ENCODE results near the gene ISOC2.

ISOC2 gene

GRCh38 chr19:55490478-55491432 is 29.3 kb upstream of the ISOC2 start:
- H3K4me3 ChIP-seq (ENCODE audit: low read depth, low read length), result no peak overlapping the region
- DNase-seq (ENCODE audit: low read depth), result no peak

DNA sequence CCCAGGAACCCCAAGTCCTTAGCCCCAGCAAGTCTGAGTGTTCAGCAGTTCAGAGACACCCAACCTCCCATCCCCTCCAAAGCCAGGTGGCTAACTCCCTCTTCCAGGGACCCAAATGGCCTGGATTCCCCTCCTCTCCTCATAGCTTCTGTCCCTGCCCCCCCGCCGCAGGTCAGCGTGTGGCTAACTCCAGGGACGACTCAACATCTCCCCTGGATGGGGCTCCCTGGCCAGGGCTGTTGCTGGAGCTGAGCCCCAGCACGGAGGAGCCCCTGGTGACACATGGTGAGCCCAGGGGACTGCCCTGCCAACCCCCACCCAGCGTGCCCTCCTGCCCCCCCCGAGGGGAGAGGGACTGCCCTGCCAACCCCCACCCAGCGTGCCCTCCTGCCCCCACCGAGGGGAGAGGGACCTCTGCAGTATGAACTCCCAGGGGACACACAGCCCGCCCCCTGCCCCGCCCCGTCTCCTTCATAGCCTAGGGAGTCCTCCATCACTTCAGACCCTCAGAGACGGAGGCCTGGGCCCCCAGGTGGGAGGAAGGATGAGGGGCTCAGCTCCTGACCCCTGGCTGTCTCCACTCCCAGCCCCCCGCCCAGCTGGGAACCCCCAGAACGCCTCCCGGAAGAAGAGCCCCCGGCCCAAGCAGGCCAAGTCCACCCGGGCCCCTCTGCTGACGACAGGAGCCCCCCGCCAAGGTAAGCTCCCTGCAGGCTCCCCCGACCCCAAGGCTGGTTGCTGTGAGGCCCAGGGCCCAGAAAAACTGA is 28.5 kb upstream of the ISOC2 start:
- peak overlapping the region; percentile 1 for H3K4me3 ChIP-seq (ENCODE audit: low read depth, low read length)
- DNase-seq (ENCODE audit: low read depth), result no peak

GRCh38 chr19:55488986-55489710 is 27.7 kb upstream of the ISOC2 start:
- H3K4me3 ChIP-seq (ENCODE audit: low read depth, low read length), result peak overlapping the region; percentile 1
- DNase-seq (ENCODE audit: low read depth), result no peak

DNA sequence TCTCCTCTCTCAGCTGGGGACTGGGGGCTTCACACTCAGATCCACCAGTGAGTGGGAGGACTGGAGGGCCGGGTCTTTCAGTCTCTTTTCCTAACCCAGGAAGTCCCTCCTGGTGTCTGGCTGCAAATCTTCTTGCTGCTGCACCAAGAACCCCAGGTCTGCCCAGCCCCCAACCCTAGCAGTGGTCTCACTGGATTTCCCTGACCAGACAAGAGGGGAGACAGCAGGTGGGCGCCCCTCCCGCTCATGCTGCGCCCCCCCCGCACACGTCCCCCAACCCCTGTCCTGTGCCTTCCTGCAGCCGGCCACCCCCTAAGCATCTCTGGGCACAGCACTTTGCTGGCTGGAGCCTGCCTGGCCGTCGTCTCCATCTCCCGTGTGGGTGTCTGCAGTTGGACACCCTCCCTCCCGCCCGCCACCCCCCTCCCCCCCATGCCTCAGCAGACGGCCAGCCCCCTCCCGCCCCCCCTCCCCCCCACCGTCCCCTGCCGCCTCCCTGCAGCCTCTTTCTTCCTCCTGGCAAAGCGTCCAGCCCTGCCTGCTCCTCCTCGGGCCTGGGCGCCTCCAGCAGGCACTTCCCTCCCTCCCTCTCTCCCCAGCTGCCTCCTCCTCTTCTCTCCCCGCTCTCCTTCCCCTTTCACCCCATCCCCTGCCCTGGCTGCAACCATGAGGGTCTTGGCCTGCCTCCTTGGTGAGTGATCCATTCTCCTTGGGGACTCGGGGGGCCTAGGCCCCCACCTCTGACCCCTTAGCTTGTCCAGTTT is 26.7 kb upstream of the ISOC2 start, which contains the start of gene SSC5D:
Gene SSC5D, plus strand, starts transcription at position 513 of the 764 bp plus-strand sequence. Its CDS starts 154 bp downstream, at position 667.
- peak within 1 kb of the TSS; percentile 41 for H3K4me3 ChIP-seq (ENCODE audit: low read depth, low read length)
- DNase-seq (ENCODE audit: low read depth), result no peak

DNA sequence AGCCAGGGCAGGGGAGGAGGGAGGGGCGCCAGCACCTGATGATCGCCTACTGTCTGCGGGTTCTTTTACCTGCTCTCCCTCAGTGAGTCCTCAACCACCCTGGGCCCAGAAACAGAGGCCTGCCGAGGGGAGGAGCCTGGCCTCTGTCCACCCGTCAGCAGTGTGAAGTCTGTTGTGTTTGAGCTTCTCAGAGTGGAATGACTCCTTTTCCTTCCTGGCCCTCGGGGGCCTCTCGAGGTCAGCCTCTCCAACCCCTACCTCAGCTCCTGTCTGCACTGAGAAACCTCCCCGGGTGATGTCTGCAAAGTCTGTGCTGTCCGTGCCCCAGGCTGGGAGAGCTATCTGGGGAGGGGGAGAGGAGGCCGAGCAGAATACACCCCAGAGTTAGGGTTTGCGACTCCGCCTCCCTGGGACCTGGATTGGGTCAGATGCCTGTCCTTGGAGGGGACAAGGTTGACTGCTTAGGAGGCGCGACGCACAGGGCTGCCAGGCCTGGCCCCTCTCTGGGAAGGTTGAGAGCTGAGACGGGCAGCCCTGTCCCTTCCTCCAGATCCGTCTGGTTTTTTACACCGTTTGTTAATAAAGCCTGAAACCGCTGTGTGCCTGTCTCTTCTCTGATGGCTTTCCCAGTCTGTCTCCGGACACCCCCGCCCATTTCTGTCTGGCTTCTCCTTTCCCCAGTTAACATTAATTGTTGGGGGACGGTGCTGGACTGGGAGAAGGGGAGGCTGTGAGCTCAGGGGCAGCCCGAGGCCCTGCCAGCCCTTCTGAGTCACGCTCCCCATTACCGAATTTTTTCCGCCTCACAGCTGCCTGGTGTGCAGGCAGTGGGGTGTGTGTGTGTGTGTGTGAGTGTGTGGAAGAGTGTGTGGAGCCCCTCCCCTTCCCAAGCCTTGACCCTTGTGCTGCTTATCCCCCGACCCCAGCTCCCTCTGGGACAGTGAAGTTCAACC is 25.8 kb upstream of the ISOC2 start:
- H3K4me3 ChIP-seq (ENCODE audit: low read depth, low read length), result peak overlapping the region; percentile 33
- peak; percentile 96 for DNase-seq (ENCODE audit: low read depth)

GRCh38 chr19:55486043-55486970 is 24.9 kb upstream of the ISOC2 start:
- peak overlapping the region; percentile 68 for H3K4me3 ChIP-seq (ENCODE audit: low read depth, low read length)
- DNase-seq (ENCODE audit: low read depth), result no peak

- DNase-seq (ENCODE audit: low read depth), result no peak
- peak overlapping the region; percentile 68 for H3K4me3 ChIP-seq (ENCODE audit: low read depth, low read length)
Measured at GRCh38 chr19:55485439-55486011, 24.1 kb upstream of the ISOC2 start.

- no peak for DNase-seq (ENCODE audit: low read depth)
- peak within 1 kb of the TSS; percentile 68 for H3K4me3 ChIP-seq (ENCODE audit: low read depth, low read length)
Measured at GRCh38 chr19:55484593-55485438, 23.4 kb upstream of the ISOC2 start, which contains the start of gene NAT14. Gene NAT14 (plus strand): TSS chr19:55485188. CDS start chr19:55485709, 521 bp downstream.

- no peak for DNase-seq (ENCODE audit: low read depth)
- peak overlapping the region; percentile 68 for H3K4me3 ChIP-seq (ENCODE audit: low read depth, low read length)
Measured at GRCh38 chr19:55483706-55484592, 22.5 kb upstream of the ISOC2 start.

DNA sequence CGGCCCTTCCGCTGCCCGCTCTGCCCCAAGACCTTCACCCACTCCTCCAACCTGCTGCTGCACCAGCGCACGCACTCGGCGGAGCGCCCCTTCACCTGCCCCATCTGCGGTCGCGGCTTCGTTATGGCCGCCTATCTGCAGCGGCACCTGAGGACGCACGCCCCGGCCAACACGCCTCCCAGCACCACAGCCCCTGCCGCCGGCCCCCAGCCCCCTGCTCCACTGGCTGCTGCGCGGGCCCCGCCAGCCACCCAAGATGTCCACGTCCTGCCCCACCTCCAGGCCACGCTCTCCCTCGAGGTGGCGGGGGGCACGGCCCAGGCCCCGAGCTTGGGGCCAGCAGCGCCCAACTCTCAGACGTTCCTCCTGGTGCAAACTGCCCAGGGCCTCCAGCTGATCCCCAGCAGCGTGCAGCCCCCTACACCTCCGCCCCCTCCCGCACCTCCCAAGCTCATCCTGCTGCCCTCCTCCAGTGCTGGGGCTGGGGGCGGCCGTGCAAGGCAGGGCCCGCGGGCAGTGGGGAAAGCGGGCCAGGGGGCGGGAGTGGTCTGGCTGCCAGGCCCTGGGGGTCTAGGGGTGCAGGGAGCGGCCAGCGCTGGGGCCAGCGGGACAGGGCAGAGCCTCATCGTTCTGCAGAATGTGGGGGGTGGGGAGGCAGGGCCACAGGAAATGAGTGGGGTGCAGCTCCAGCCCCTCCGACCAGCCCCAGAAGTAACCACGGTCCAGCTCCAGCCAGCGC is 21.7 kb upstream of the ISOC2 start:
- no peak for DNase-seq (ENCODE audit: low read depth)
- no peak overlapping the region for H3K4me3 ChIP-seq (ENCODE audit: low read depth, low read length)

- no peak overlapping the region for H3K4me3 ChIP-seq (ENCODE audit: low read depth, low read length)
- no peak for DNase-seq (ENCODE audit: low read depth)
Measured at GRCh38 chr19:55482156-55482961, 20.9 kb upstream of the ISOC2 start.

GRCh38 chr19:55481794-55482155 is 20.3 kb upstream of the ISOC2 start:
- DNase-seq (ENCODE audit: low read depth), result no peak
- no peak overlapping the region for H3K4me3 ChIP-seq (ENCODE audit: low read depth, low read length)

- DNase-seq (ENCODE audit: low read depth), result no peak
- no peak overlapping the region for H3K4me3 ChIP-seq (ENCODE audit: low read depth, low read length)
Measured at GRCh38 chr19:55481148-55481793, 19.8 kb upstream of the ISOC2 start.
